HS-5 (cell line): ENCODE data around the gene PROK1.
"Not testable (repeated sequence)": the region's sequence is repeated elsewhere in the genome, so short reads cannot be mapped to it uniquely, and the experiment has no call there.

Experiments used
- DNase-seq: peaks from one replicate; pipeline ENCODE4 v3.0.0-alpha.2; 2012; ENCODE audit warnings: low read depth

The PROK1 gene

GRCh38 chr1:110433803-110434202, 17.1 kb upstream of the PROK1 start:
- no peak for DNase-seq

- DNase-seq = no peak
These were observed 16.0 kb upstream of the PROK1 start for GRCh38 chr1:110434946-110435345.

GRCh38 chr1:110436635-110437034, 14.3 kb upstream of the PROK1 start:
- no peak for DNase-seq

- DNase-seq = not testable (repeated sequence)
These were observed 13.2 kb upstream of the PROK1 start for GRCh38 chr1:110437645-110438299.

- no peak for DNase-seq
These were observed 12.1 kb upstream of the PROK1 start for GRCh38 chr1:110438893-110439292.

GRCh38 chr1:110439873-110440272, 11.1 kb upstream of the PROK1 start:
- not testable (repeated sequence) for DNase-seq

- DNase-seq = no peak
These were observed 10.1 kb upstream of the PROK1 start for GRCh38 chr1:110440877-110441276.

- no peak for DNase-seq
These were observed 9.1 kb upstream of the PROK1 start for GRCh38 chr1:110441888-110442287.

GRCh38 chr1:110443451-110443850, 7.5 kb upstream of the PROK1 start:
- DNase-seq = no peak

- no peak for DNase-seq
These were observed 6.4 kb upstream of the PROK1 start for GRCh38 chr1:110444561-110444960.

GRCh38 chr1:110449661-110450651, 993 bp upstream of the PROK1 start:
- DNase-seq = no peak

GRCh38 chr1:110452330-110452729, 1.4 kb downstream of the PROK1 start:
- DNase-seq = no peak

GRCh38 chr1:110453829-110454228, 2.9 kb downstream of the PROK1 start:
- no peak for DNase-seq

GRCh38 chr1:110454328-110454727, 3.4 kb downstream of the PROK1 start:
- DNase-seq = no peak

GRCh38 chr1:110455151-110455550, 4.2 kb downstream of the PROK1 start:
- DNase-seq = no peak

GRCh38 chr1:110457206-110457605, 6.3 kb downstream of the PROK1 start:
- no peak for DNase-seq

- peak; percentile 45 for DNase-seq
These were observed 9.6 kb downstream of the PROK1 start for GRCh38 chr1:110460253-110461220.

GRCh38 chr1:110462093-110462492, 11.1 kb downstream of the PROK1 start:
- no peak for DNase-seq

GRCh38 chr1:110462964-110463363, 12.0 kb downstream of the PROK1 start:
- no peak for DNase-seq

GRCh38 chr1:110463725-110464124, 12.8 kb downstream of the PROK1 start:
- DNase-seq = no peak

- DNase-seq = peak; percentile 39
These were observed 13.4 kb downstream of the PROK1 start for GRCh38 chr1:110464340-110464739.
